HG03354 (cell line): ENCODE measurements around the gene SSH2.
A peak's percentile ranks its signal among the peaks of the same experiment; 100 is the strongest.
"Not testable (repeated sequence)": the region's sequence is repeated elsewhere in the genome, so short reads cannot be mapped to it uniquely, and the experiment has no call there.

Source experiments
- ATAC-seq: cut with Tn5 transposase; IDR thresholded peaks from one replicate; pipeline ENCODE4 v1.9.1; 2021; ENCODE audit warnings: mild to moderate bottlenecking; ENCODE audit not compliant: unreplicated experiment, poor library complexity, severe bottlenecking

Gene SSH2

GRCh38 chr17:29929533-29930408, at the start of gene SSH2:
Gene SSH2, minus strand, starts transcription at chr17:29930228. Its CDS starts 228 bp downstream, at chr17:29930000.
- ATAC-seq = peak; percentile 53

DNA sequence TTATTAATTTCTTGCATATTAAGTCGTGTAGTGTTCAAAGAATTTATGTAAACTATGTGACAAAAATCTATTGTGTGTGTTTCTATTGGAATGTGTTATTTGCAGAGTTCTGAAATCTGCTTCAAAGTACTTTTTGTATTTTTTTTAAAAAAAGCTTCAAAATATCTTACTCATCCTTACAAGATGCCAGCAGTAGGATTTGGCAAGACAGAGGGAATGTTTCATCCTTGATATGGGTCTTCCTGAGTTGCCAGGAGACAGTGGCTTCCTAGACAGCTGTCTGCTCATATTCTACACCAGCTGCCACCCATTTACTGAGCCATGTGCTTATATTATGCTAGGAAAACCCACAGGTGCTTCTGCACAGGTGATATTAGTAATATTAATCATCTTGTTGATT, 47.8 kb upstream of the SSH2 start:
- no peak for ATAC-seq

- ATAC-seq = no peak
Observed at GRCh38 chr17:29973005-29973404, 43.0 kb upstream of the SSH2 start.

DNA sequence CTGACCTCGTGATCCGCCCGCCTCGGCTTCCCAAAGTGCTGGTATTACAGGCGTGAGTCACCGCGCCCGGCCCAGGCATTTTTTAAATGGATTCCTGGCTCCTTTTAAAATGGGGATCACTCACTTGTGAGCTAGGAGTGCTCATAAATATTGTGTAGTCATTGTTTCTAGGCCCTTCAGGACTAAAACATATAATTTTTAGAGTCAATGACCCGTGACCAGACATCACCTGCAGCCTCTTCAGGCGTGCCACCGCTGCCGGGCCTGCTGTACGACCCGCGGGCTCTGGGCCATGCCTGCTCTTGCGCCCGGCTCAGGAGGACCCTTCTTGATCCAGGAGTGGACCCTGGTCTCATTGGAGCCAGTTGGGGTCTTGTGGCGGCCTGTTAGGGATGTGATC, 42.2 kb upstream of the SSH2 start:
- no peak for ATAC-seq

DNA sequence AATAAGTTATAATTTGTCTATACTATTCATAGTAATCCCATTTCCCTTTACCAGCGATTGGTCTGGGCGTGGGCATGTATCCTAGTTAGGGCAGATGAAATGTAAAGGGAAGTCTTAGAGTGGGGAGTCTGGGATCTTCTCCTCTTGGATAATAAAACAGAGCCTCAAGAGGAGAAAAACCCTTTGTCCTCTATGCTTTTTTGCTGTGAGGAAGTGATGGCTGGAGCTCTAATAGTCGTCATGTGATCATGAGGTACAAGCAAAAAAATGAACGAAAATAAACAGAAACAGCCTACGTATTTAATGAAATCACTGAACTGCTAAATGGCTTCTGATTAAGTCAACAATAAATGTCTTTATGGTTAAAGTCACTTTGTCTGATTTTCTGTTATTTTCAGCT, 38.2 kb upstream of the SSH2 start:
- ATAC-seq = no peak

DNA sequence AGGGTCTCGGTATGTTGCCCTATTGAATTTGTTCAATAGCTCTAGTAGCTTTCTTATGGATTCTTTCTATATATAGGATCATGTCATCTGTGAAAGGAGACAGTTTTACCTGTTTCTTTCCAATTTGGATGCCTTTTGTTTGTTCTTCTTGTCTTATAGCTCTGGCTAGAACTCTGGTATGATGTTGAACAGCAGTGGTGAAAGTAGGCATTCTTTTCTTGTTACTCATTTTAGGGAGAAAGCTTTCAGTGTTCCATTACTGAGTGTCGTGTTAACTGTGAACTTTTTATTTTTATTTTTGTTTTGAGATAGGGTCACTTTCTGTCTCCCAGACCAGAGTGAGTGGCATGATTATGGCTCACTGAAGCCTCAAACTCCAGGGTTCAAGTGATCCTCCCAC, 32.6 kb upstream of the SSH2 start:
- ATAC-seq = no peak

DNA sequence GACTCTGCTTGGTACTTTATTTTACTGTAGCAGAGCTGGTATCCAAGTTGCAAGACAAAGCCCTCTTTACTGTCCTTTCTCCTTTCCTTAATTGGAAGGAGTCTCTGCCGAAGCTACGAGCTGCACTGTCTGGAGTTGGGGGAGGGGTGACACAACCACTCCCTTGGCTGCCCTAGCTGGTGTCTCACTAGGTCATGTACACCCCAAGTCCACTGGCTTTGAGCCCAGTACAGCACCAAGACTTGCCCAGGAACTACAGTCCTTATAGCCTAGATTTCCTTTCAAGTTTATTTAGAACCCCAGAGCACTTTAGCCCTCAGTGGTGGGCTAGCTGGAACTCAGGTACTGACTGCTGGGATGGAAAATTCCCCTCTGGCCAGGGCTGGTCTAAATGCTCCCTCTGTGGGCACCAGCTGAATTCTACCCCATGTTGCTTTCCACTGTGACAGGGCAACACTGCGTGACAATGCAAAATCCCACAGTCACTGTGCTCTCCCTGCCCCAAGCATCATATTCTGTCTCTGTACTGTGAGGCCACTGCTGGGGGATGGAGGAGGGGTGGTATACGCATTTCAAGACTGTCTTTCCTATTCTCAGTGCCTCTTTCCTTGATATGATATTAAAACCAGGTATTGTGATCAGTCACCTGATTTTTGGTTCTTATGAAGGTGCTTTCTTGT, 29.8 kb upstream of the SSH2 start:
- no peak for ATAC-seq

DNA sequence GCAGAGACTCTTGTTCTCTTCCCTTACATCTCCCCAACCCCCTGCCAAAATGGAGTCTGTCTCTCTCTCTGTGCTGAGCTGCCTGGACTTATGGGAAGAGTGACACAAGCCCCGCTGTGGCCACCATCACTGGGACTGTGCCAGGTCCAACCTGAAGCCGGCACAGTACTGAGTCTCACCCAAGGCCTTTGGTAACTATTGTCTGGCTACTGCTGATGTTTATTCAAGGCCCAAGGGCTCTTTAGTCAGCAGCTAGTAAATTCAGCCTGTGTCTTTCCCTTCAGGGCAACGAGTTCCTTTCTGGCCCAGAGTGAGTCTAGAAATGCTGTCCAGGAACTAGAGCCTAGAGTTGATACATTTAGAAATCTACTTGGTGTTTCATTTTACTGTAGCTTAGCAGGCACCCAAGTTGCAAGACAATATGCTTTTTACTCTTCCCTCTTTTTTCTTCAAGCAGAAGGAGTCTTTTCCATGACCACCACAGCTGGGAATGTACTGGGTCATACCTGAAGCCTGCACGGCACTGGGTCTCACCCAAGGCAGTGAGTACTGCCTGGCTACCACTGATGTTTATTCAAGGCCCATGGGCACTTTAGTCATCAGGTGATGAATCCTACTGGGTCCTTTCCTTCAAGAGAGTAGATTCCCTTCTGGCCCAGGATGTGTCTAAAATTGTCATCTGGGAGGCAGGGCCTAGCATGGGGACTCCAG, 29.1 kb upstream of the SSH2 start:
- no peak for ATAC-seq

GRCh38 chr17:29957488-29957887, 27.5 kb upstream of the SSH2 start:
- ATAC-seq = not testable (repeated sequence)

DNA sequence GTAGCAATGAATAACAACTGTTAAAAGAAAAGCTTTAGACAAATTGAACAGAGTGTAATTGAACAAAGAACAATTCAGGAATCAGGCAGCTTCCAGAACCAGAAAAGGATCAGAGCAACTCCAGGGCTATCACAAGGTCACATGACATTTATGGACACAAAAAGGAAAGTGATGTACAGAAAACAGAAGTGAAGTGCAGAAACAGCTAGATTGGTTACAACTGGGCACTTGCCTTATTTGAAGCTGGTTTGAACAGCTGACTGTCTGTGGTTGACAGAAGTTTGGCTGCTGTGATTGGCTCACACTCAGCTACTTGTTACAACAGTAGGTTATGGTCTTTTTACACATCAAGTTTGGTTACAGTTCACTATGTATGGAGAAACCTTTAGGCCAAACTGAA, 26.2 kb upstream of the SSH2 start:
- no peak for ATAC-seq

GRCh38 chr17:29954405-29954804, 24.4 kb upstream of the SSH2 start:
- no peak for ATAC-seq

DNA sequence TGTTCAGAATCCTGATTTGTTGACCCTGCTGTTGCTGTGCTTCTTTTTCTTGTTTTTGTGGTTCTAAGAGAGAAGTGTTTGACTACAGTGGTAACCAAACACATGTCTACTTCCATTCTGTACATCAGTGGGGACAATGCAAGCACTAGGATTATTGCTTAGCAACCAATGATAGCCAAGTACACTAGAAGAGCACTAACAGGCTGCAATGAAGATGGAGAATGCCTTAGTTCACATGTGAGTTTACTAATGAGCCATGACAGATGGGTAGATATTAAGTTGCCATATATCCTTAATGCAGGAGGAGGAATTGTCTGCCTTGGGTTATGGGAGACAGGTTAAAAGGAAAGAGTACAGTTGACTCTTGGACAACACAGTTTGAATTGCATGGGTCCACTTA, 19.7 kb upstream of the SSH2 start:
- no peak for ATAC-seq

DNA sequence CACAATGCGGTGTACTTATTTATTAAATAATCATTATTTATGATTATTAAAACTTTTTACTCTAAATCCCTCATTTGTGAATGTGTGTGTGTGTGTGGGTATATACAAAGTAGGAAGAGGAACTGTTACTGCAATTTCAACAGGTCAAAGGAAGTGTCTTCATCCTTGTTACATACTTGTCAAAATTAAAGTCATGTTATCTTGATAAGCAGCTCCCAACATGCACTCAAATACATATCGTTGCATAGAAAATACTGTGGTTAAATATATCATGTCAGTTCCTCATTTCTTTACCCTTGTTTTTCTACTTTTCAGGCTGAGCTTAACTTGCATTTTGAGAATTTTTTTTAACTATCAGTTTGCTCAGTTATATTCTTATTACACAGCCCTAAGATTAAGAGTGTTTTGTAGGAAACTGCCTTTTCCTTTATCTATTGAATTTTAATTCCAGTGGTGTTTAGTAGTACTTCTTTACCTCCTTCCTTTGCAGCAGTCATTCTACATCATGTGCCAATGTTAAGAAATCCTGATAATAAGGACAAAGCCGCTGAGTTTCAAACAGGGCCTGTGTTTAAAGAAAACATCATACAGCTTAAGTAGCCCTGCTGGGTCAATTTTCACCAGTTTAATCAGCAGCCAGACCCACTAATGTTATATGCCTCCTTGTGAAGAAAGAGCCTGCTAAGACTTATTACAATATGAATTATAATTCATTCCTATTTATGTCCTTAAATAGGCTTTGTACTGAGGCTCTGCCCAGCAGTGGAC, 18.6 kb upstream of the SSH2 start:
- no peak for ATAC-seq

GRCh38 chr17:29945281-29945680, 15.3 kb upstream of the SSH2 start:
- ATAC-seq = no peak

- no peak for ATAC-seq
Observed at GRCh38 chr17:29941334-29941733, 11.3 kb upstream of the SSH2 start, which contains the start of gene EFCAB5. Gene EFCAB5, plus strand, starts transcription at chr17:29941634. Its CDS starts 163 bp downstream, at chr17:29941797.

- no peak for ATAC-seq
Observed at GRCh38 chr17:29936724-29937123, 6.7 kb upstream of the SSH2 start.

DNA sequence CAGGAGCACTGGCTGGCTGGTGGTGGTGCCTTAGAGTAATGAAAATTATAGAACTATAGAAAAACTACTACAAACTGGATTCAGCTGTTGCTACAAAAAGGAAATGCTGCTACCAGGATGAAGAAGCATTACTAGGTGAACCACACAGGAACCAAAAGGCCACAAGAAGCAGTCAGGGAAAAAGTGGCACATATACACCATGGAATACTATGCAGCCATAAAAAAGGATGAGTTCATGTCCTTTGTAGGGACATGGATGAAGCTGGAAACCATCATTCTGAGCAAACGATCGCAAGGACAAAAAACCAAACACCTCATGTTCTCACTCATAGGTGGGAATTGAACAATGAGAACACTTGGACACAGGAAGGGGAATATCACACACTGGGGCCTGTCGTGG, 5.9 kb upstream of the SSH2 start:
- not testable (repeated sequence) for ATAC-seq

DNA sequence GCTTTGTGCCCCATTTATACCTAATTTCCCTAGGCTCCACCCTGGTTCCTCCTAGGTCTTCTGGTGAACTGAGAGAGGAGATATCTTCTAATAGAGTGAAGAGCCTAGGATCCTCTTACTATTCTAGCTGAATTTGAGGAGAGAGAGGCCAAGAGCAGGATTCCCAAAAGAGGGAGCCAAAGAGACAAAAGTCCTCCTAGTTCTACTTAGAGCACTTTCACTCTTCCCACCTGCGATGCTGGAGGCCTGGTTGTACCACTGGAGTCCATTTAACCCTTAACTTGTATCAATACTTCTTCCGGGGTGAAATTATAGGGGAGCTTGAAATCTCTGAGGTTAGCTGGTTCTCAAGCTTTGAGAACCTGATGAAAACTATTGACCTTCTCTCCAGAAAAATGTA, 3.4 kb upstream of the SSH2 start:
- ATAC-seq = no peak

GRCh38 chr17:29931231-29931932, 1.4 kb upstream of the SSH2 start:
- peak; percentile 80 for ATAC-seq
